Endothelial cell of umbilical vein (primary cell): ENCODE measurements around the gene GIGYF2. TPM values are rescaled to one million over a fixed set of nuclear protein-coding genes. Genes with fewer than 3 reads are reported as not detected.
"Not testable (repeated sequence)": the region's sequence is repeated elsewhere in the genome, so short reads cannot be mapped to it uniquely, and the experiment has no call there.

ENCODE experiments used
- BruUV-seq: library from RNA; stranded (reverse); fragments of 400-500 nt; replicated peaks from 2 replicates; lab custom pipeline; 2021; lab: Mats Ljungman, UMichigan
- CTCF ChIA-PET: fragments of 300-600, 350-600 bp; sonication (Branson Sonifier 250); formaldehyde crosslinking; loops from one replicate; lab custom pipeline; 2021; ENCODE audit warnings: antibody characterized with exemption, inconsistent platforms; lab: Charles Lee
- POLR2A ChIA-PET: fragments of 300-600, 350-600 bp; sonication (Branson Sonifier 250); formaldehyde crosslinking; loops from one replicate; lab custom pipeline; 2021; ENCODE audit warnings: antibody characterized with exemption, inconsistent platforms; lab: Charles Lee
- DNase-seq: peaks from one replicate; pipeline ENCODE4 v3.0.0-alpha.2; 2011; ENCODE audit warnings: low read depth, low spot score
- FAIRE-seq: peaks from 2 replicates; lab custom pipeline; 2011; peaks lifted over from hg19 to GRCh38; lab: Jason Lieb, UNC
- H2AFZ ChIP-seq: 2 replicates; pipeline ENCODE4 v1.6.0; 2012; ENCODE audit warnings: low read depth, low read length, control low read depth, inconsistent platforms
- H3K27ac ChIP-seq: 2 replicates; pipeline ENCODE4 v1.5.1; 2011; ENCODE audit warnings: low read depth, mild to moderate bottlenecking, control low read depth, low read length, moderate library complexity; ENCODE audit not compliant: insufficient read depth
- H3K27me3 ChIP-seq, 2 experiments: 2 replicates each; pipeline versions ENCODE4 v1.6.0 to v1.6.1; 2011; ENCODE audit warnings: low read length in 2 of 2, mixed read lengths in 1 of 2; ENCODE audit not compliant: control insufficient read depth in 2 of 2, insufficient read depth in 2 of 2
- H3K36me3 ChIP-seq, 2 experiments: 2 replicates in 1 of 2; 3 replicates in 1 of 2; pipeline ENCODE4 v1.5.1; 2011; ENCODE audit warnings: low read length in 2 of 2, mild to moderate bottlenecking in 1 of 2, moderate library complexity in 1 of 2; ENCODE audit not compliant: control insufficient read depth in 2 of 2, insufficient read depth in 2 of 2; ENCODE audit errors: extremely low read depth in 1 of 2
- H3K4me1 ChIP-seq: 3 replicates; pipeline ENCODE4 v1.5.1; 2011; ENCODE audit warnings: mild to moderate bottlenecking, low read length; ENCODE audit not compliant: control insufficient read depth, insufficient read depth; ENCODE audit errors: extremely low read depth
- H3K4me2 ChIP-seq: 2 replicates; pipeline ENCODE4 v1.6.1; 2011; ENCODE audit warnings: low read length, control low read depth, mixed read lengths; ENCODE audit not compliant: insufficient read depth
- H3K4me3 ChIP-seq, 3 experiments: fragments of 200-600 bp in 1 of 3; sonication (generic), shearing (Covaris generic) in 1 of 3; replicated peaks in 1 of 3; 2 replicates each; pipeline ENCODE4 v1.5.1; 2011 to 2016; ENCODE audit warnings: control low read depth in 3 of 3, low read length in 3 of 3, mild to moderate bottlenecking in 2 of 3, inconsistent platforms in 1 of 3, low read depth in 1 of 3, moderate library complexity in 1 of 3; ENCODE audit not compliant: insufficient read depth in 1 of 3
- H3K79me2 ChIP-seq: 2 replicates; pipeline ENCODE4 v1.6.0; 2012; ENCODE audit warnings: low read length, inconsistent platforms; ENCODE audit not compliant: control insufficient read depth, insufficient read depth
- H3K9ac ChIP-seq: replicated peaks from 2 replicates; pipeline ENCODE3; 2011; ENCODE audit warnings: low read length, control low read depth; ENCODE audit not compliant: insufficient read depth; ENCODE audit errors: extremely low read depth
- H3K9me1 ChIP-seq: replicated peaks from 3 replicates; pipeline ENCODE4 v1.6.0; 2011; ENCODE audit warnings: mild to moderate bottlenecking, low read length; ENCODE audit not compliant: control insufficient read depth, insufficient read depth; ENCODE audit errors: extremely low read depth
- H3K9me3 ChIP-seq: replicated peaks from 2 replicates; pipeline ENCODE4 v1.5.1; 2012; ENCODE audit warnings: low read length, inconsistent platforms; ENCODE audit not compliant: control insufficient read depth, insufficient read depth
- H4K20me1 ChIP-seq: replicated peaks from 2 replicates; pipeline ENCODE3; 2011; ENCODE audit warnings: mild to moderate bottlenecking, low read length; ENCODE audit not compliant: control insufficient read depth, insufficient read depth; ENCODE audit errors: extremely low read depth
- CTCF ChIP-seq, 2 donors: IDR thresholded peaks; 1 replicate in 1 of 2; 2 replicates in 1 of 2; pipeline ENCODE4 v1.5.1; 2011; ENCODE audit warnings: low read length in 2 of 2, mild to moderate bottlenecking in 2 of 2, moderate library complexity in 2 of 2, control low read depth in 1 of 2, inconsistent platforms in 1 of 2, low read depth in 1 of 2; ENCODE audit not compliant: insufficient read depth in 1 of 2; ENCODE audit errors: extremely low read depth in 1 of 2
- EZH2 ChIP-seq: IDR thresholded peaks from 2 replicates; pipeline ENCODE4 v1.6.1; 2012; ENCODE audit warnings: borderline replicate concordance, low read depth, mild to moderate bottlenecking, moderate library complexity, low read length, inconsistent platforms; ENCODE audit not compliant: severe bottlenecking
- FOS ChIP-seq: IDR thresholded peaks from 2 replicates; pipeline ENCODE4 v1.6.1; 2011; ENCODE audit warnings: mild to moderate bottlenecking, low read length, moderate library complexity, borderline replicate concordance; ENCODE audit not compliant: insufficient read depth
- GATA2 ChIP-seq: IDR thresholded peaks from 2 replicates; pipeline ENCODE4 v1.7.0; 2011; ENCODE audit warnings: low read depth, mild to moderate bottlenecking, moderate library complexity, mixed read lengths, low read length; ENCODE audit not compliant: insufficient read length, insufficient read depth
- JUN ChIP-seq: IDR thresholded peaks from 2 replicates; pipeline ENCODE4 v1.6.1; 2011; ENCODE audit warnings: borderline replicate concordance, low read depth; ENCODE audit not compliant: insufficient read length, insufficient read depth
- MAX ChIP-seq: IDR thresholded peaks from 2 replicates; pipeline ENCODE4 v1.6.1; 2011; ENCODE audit not compliant: insufficient read depth, insufficient read length
- MYC ChIP-seq: IDR thresholded peaks from one replicate; pipeline ENCODE4 v1.6.1; 2011; ENCODE audit warnings: mild to moderate bottlenecking, low read depth, low read length
- POLR2A ChIP-seq: IDR thresholded peaks from 2 replicates; pipeline ENCODE4 v1.6.1; 2012; ENCODE audit warnings: low read depth, mild to moderate bottlenecking, control low read depth, low read length
- POLR2AphosphoS5 ChIP-seq: IDR thresholded peaks from 2 replicates; pipeline ENCODE4 v1.6.1; 2012; ENCODE audit warnings: low read depth, mild to moderate bottlenecking, control low read depth, low read length, moderate library complexity; ENCODE audit not compliant: insufficient read depth
- dilution Hi-C: fragments of 300-500 bp; cut with MboI; formaldehyde crosslinking; loops from one replicate; pipeline ENCODE4 v1.15.0; 2019; ENCODE audit warnings: low sequenced_read_pairs; ENCODE audit not compliant: extremely low pct_ligation_motif_present
- intact Hi-C: fragments of 100-400 bp; cut with micrococcal nuclease; formaldehyde crosslinking; loops from one replicate; pipeline ENCODE4 v1.10.0; 2022
- polyA plus RNA-seq, 4 experiments: library from polyadenylated mRNA; depleted of rRNA in 3 of 4; stranded (reverse) in 3 of 4; unstranded in 1 of 4; fragments of >200 nt; gene quantifications; 2 replicates each; pipeline versions ENCODE4 v1.2.1 to v1.2.3, GENCODE V29; 2011 to 2012; ENCODE audit warnings: missing spikeins in 1 of 4
- total RNA-seq: library from RNA; stranded (reverse); gene quantifications from 2 replicates; pipeline ENCODE4 v1.2.3, GENCODE V29; 2021

GIGYF2 gene
- total and polyA plus RNA-seq, 2 donors (not counting 3 experiments of a cell fraction or from before 2014, with no cell fraction given) = 22.9 to 56.4 TPM

GRCh38 chr2:232850039-232850438, 152.9 kb downstream of the GIGYF2 start:
- Histone ChIP-seq H3K27ac (no peak overlapping the region), H3K4me1 (peaks cover 8% of the 10 kb centered on the region), H3K4me3 (no peak overlapping the region), H3K36me3 (peaks cover 14 to 23% of the 10 kb centered on the region in 2 experiments), H3K79me2 (no peaks in the 10 kb centered on the region), H3K9ac (no peak overlapping the region), H4K20me1 (no peaks in the 10 kb centered on the region), H3K4me2 (no peak overlapping the region), H2AFZ (no peak overlapping the region), H3K27me3 (no peaks in the 10 kb centered on the region), H3K9me1 (no peaks in the 10 kb centered on the region), H3K9me3 (no peaks in the 10 kb centered on the region)
- TF ChIP-seq POLR2A (no peak), MAX (no peak), POLR2AphosphoS5 (no peak), FOS (no peak), CTCF (IDR thresholded peaks at IDR 0.05; ENCODE audit: extremely low read depth in 1 of 2, insufficient read depth in 1 of 2, low read depth in 1 of 2, low read length in 2 of 2) (no peak), MYC (no peak), EZH2 (no peak), JUN (no peak), GATA2 (no peak)
- intact Hi-C loops = loop anchor here (5.0 to 10.0 kb wide), 2 partner anchors 287 to 595 kb away; no protein-coding TSS in a partner anchor
- ChIA-PET CTCF (interaction anchor here (2.1 kb wide), 1 partner anchor 179 kb away, joined by 4 read pairs; no protein-coding TSS in a partner anchor), POLR2A (no interaction called here)
- BruUV-seq = no TSS peak
- FAIRE-seq (no peak), DNase-seq (no peak)
- dilution Hi-C loops = no loop called here

- H3K9ac ChIP-seq, BruUV-seq, H4K20me1 ChIP-seq, H2AFZ ChIP-seq, FAIRE-seq, H3K79me2 ChIP-seq, POLR2A ChIA-PET, DNase-seq, dilution Hi-C loops, H3K4me2 ChIP-seq, H3K9me1 ChIP-seq, H3K4me1 ChIP-seq, H3K9me3 ChIP-seq, H3K27ac ChIP-seq, H3K4me3 ChIP-seq, H3K27me3 ChIP-seq: not testable (repeated sequence)
- H3K36me3 ChIP-seq = peaks cover 6 to 21% of the 10 kb centered on the region in 2 experiments
- CTCF ChIA-PET = interaction anchor here (1.2 to 4.9 kb wide), 10 partner anchors 11 to 411 kb away, joined by 3 to 55 read pairs (median 4); partner anchors contain the start of gene INPP5D
- intact Hi-C loops = loop anchor here (5.0 to 10.0 kb wide), 2 partner anchors 285 to 593 kb away; no protein-coding TSS in a partner anchor
Observed at GRCh38 chr2:232852081-232852480, 154.9 kb downstream of the GIGYF2 start.
